ENCODE data around the gene RPH3AL.

- TF ChIP-seq POLR2A (IDR thresholded peaks at IDR 0.05; ENCODE audit: control extremely low read depth in 1 of 2, low read depth in 2 of 2, low read length in 2 of 2), result no peak
- TF ChIP-seq SAP30 (IDR thresholded peaks at IDR 0.05; ENCODE audit: insufficient read depth, insufficient replicate concordance, low read length), result no peak
- TF ChIP-seq PHF8 (conservative IDR thresholded peaks at IDR 0.05; ENCODE audit: low read depth, low read length), result no peak
- no peak for TF ChIP-seq EZH2 (IDR thresholded peaks at IDR 0.05; ENCODE audit: low read depth, low read length, severe bottlenecking)
Observed at GRCh38 chr17:395179-395578, 42.6 kb upstream of the RPH3AL start.

Data from H1 (cell line).